HT1080 (cell line): ENCODE data around the gene NDUFB2. TPM values are rescaled to one million over a fixed set of nuclear protein-coding genes. Genes with fewer than 3 reads are reported as not detected.
A peak's percentile ranks its signal among the peaks of the same experiment; 100 is the strongest.
"Not testable (repeated sequence)": the region's sequence is repeated elsewhere in the genome, so short reads cannot be mapped to it uniquely, and the experiment has no call there.

ENCODE experiments used
- DNase-seq: peaks from one replicate; pipeline ENCODE4 v3.0.0-alpha.2; 2015; ENCODE audit warnings: low read depth
- polyA plus RNA-seq, 2 experiments: library from polyadenylated mRNA; depleted of rRNA; stranded (reverse); fragments of >200 nt; gene quantifications; 2 replicates each; pipeline ENCODE4 v1.2.3, GENCODE V29; 2015
- total RNA-seq: library from RNA; depleted of rRNA; stranded (reverse); fragments of >200 nt; shearing (Covaris generic); gene quantifications from 2 replicates; pipeline ENCODE4 v1.2.3, GENCODE V29; 2014; rRNA removed

Gene NDUFB2
- total RNA-seq = 165 and 247 TPM in 2 replicates
- 181 and 307 TPM in 2 replicates for polyA plus RNA-seq (2015; cell fraction: cytosol; rRNA removed)
- 60.5 and 76.5 TPM in 2 replicates for polyA plus RNA-seq (2015; cell fraction: nucleus; rRNA removed)

DNA sequence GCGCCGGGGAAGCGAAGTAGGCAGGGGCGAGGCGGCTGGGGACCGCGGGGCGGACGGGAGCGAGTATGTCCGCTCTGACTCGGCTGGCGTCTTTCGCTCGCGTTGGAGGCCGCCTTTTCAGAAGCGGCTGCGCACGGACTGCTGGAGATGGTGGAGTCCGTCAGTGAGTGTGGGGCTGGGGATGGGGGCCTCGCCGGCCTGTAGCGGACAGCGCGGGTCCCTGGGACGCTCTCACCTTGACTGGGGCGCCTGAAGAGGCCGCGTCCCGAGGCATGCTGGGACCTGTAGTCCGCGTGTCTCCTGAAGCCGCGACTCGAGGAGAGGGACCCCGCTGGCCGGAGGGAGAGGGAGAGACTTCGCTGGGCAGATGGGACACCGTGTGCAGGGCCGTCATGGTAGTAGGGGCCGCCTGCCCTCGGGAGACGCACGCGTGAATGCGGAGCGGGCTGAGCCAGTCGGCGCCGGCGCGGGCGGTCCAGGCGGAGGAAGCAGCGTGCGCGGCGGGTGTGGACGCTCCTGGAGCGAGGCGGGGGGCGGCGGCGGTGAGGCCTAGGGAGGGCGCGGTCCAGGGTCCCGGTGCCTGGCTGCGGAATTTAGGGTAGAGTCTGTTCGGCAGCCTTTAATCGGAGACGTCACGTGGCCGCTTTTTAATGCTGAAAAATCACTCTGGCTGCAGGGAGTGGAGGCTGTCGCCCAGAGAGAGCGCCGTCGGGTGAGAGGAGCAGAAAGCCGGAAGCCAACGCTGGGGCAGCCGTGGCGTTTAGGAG is at the start of gene NDUFB2:
NDUFB2 (plus strand) TSS at position 29 of the 767 bp plus-strand sequence; CDS start at position 66, 37 bp downstream.
- peak; percentile 88 for DNase-seq

GRCh38 chr7:140646931-140647647 is 49.4 kb upstream of the NDUFB2 start:
- peak; percentile 57 for DNase-seq

- DNase-seq = peak; percentile 83
Measured at GRCh38 chr7:140649556-140650205, 46.8 kb upstream of the NDUFB2 start.

- no peak for DNase-seq
Measured at GRCh38 chr7:140650367-140650766, 46.1 kb upstream of the NDUFB2 start.

DNA sequence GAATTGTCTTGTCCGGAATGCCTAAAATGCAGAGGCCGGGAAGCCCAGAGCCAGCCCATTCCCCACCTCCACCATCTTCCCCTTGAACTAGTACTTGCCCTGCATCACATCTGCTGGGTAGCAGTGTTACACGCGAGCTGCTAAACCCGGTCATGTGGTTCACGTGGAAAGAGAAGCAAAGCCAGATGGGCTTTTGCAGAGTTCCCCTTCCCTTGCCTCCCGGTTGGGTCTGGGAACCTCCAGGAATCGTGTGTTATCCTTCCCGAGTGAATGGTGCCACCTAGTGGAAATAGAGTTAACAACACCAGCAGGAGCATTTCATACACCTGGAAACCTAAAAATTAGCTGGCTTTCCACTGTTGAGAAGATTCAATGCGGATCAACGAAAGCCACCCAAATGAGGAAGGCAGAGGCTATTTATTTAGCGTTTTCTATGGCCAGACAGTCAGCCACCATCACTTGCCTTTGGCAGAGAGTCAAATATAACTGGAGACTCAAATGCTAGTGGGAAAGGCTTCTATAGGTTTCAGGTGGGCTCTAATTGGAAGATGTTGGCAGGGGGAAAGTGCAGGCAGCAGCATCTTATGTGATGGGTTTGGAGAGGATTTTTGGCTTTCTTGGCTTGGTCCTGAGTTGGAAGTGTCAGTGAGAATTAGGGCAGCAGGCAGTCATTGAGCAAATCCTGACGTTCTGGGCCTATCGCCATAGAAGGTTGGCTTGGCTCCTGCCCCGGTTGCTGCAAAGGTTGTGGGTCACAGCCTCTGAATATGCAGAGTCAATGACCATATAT is 43.0 kb upstream of the NDUFB2 start:
- DNase-seq = peak; percentile 68

- no peak for DNase-seq
Measured at GRCh38 chr7:140654109-140654387, 42.5 kb upstream of the NDUFB2 start.

- no peak for DNase-seq
Measured at GRCh38 chr7:140654661-140655060, 41.8 kb upstream of the NDUFB2 start.

DNA sequence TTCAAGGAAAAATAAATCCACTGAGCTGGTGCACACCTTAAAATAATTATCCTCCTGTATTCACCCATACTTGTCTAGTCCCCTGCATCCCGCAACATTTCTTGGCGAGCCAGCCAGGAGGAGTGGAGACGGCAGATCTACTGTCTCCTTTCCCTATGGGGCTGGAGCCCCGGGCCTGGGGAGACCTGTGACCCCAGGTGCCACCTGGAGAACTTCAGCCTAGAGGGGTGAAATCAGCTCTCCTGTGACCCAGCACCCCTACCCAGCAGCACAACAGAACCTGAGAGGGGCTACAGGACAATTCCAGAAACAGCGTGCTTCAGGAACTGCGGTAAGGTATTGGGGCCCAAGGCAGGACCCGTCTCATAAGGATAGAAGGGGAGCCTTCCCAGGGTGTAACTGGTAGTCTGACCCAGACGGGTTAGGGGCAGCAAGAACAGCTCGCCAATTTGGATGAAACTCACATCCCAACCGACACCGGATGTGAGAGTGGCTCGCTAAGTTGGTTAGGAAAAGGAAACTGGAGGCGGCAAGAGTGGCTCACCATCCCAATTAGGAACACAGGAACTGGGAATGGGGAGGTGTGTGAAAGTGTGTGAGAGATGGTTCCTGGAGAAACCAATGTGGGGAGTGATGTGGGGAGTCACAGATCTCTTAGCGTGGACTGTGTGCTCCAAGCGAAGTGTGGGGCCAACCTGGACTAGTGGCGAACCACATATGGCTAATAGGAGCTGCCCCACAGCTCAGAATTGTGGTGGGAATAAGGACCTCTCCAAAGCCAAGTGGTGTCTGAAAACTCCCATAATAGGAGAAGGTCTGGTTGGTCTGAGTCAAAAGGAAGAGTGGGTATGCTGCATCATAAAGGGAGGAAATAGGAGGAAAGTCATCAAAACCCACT is 40.7 kb upstream of the NDUFB2 start:
- DNase-seq = no peak

DNA sequence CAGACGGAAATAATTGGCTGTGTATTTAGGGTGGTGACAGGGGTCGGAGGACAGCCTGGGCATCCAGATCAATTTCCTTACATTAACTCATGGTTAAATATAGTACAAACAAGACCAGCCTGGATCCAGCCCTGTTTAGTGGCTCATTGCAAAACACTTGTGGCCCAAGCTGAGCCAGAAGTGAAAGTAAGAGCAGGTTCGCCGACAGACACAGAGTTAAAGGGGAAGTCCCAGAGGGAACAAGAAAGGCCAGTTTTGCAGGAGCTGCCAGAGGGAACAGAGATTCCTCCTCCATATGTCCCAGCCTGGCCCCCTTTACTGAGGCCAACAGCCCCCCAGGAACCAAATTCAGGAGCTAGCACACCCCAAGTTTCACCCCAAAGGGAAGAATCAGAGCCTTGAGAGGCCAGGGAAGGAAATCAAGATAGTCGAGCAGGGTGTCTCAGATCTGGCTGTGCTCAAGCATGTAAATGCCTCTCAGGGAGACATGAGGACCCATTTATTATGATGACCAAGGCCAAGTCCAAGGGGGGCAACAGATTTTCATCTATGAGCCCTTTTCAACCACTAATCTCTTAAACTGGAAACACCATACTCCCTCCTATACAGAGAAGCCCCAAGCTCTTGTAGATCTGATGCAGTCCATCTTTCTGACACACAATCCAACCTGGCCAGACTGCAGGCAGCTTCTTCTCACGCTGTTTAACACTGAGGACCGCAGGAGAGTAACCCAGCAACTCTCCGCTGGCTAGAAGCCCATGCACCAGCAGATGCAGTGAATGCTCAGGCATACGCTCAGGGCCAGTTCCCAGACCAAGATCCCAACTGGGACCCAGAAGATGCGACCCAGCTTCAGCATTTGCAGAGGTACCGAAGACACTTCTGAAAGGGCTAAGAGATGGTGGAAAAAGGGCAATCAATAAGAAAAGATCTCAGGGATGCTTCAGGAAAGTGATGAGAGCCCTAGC is 39.7 kb upstream of the NDUFB2 start:
- DNase-seq = peak; percentile 49

GRCh38 chr7:140657891-140658290 is 38.6 kb upstream of the NDUFB2 start:
- no peak for DNase-seq

- DNase-seq = no peak
Measured at GRCh38 chr7:140659856-140660255, 36.7 kb upstream of the NDUFB2 start.

- DNase-seq = no peak
Measured at GRCh38 chr7:140661124-140661523, 35.4 kb upstream of the NDUFB2 start.

GRCh38 chr7:140662938-140663337 is 33.6 kb upstream of the NDUFB2 start:
- not testable (repeated sequence) for DNase-seq

GRCh38 chr7:140667476-140667875 is 29.0 kb upstream of the NDUFB2 start:
- no peak for DNase-seq

DNA sequence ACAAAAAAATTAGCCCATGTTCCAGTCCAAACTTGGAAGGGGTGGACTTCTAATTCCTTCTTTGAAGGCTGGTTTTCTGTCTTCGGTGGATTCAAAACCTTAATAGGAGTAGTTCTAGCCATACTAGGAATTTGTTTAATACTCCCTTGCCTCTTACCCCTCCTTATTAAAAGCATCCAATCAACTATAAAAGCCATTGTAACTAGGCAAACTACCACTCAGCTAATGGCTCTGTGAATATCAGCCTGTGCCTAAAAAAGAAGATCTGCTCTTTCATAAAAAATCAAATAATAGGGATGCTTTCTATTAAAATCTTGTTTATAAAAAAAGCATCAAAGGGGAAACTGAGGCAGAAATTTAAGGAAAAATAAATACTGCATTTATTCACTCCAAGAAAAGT is 27.9 kb upstream of the NDUFB2 start:
- DNase-seq = no peak

DNA sequence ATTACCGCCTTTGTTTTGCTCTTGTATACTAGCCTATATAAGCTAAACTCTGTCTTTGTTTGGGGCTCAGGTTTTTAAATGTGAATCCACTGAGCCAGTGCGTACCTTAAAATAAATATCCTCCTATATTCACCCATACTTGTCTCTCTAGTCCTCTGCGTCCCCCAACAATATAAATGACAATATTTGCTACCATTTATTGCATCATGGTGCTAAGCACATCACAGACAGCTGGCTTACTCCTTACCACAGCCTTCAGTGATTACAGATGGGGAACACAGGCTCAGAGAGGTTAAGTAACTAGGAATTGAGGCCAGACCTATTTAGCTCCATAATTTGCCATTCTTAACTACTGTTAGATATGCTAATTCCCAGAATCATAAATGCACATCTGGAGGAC is 27.2 kb upstream of the NDUFB2 start:
- no peak for DNase-seq

DNA sequence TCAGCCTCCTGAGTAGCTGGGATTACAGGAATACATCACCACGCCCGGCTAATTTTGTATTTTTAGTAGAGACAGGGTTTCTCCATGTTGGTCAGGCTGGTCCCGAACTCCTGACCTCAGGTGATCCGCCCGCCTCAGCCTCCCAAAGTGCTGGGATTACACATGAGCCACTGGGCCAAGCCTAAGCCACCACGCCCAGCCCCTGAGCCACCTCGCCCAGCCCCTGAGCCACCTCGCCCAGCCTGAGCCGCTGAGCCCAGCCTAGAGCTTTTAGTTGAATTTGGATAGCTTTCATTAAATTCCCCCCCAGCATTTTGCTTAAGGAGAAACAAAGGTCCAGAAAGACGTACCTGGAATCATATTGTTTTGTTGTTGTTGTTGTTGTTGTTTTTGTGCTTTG is 26.6 kb upstream of the NDUFB2 start:
- DNase-seq = not testable (repeated sequence)

GRCh38 chr7:140670343-140670935 is 26.1 kb upstream of the NDUFB2 start:
- no peak for DNase-seq

DNA sequence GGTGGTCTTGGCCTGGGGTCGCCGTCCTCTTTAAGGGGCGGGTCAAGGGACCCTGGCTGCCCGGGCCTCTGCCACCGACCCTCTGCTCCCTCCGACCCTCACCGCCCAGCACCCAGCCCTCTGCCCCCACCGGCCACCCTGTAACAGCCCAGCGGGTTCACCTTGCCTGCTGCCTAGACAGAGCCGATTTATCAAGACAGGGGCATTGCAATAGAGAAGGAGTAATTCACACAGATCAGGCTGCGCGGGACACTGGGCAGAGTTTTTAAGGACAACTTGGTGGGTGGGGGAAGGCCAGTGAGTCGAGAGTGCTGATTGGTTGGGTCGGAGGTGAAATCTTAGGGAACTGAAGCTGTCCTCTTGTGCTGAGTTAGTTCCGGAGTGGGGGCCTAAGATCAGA is 24.5 kb upstream of the NDUFB2 start:
- DNase-seq = no peak
